WERI-Rb-1 (cell line): Measurements from ENCODE around the gene PARL.

ENCODE experiments used
- DNase-seq: peaks from one replicate; pipeline ENCODE4 v3.0.0-alpha.2; 2020
- H3K27ac ChIP-seq: fragments of 250-450 bp; sonication (Bioruptor Pico); 2 replicates; pipeline ENCODE4 v1.5.1; 2020; ENCODE audit warnings: mild to moderate bottlenecking, moderate library complexity
- H3K27me3 ChIP-seq: fragments of 250-450 bp; sonication (Bioruptor Pico); 2 replicates; pipeline ENCODE4 v1.5.1; 2021; ENCODE audit warnings: mild to moderate bottlenecking, low read depth, moderate library complexity; ENCODE audit not compliant: insufficient read depth, severe bottlenecking
- H3K36me3 ChIP-seq: fragments of 250-450 bp; sonication (Bioruptor Pico); 2 replicates; pipeline ENCODE4 v1.5.1; 2020; ENCODE audit warnings: mild to moderate bottlenecking, moderate library complexity
- H3K4me3 ChIP-seq: 2 replicates; pipeline ENCODE4 v1.5.1; 2011; ENCODE audit warnings: low read depth, mild to moderate bottlenecking, control low read depth, low read length
- H3K9me3 ChIP-seq: fragments of 250-450 bp; sonication (Bioruptor Pico); 2 replicates; pipeline ENCODE4 v1.5.1; 2021; ENCODE audit warnings: mild to moderate bottlenecking, moderate library complexity; ENCODE audit not compliant: severe bottlenecking
- CTCF ChIP-seq: IDR thresholded peaks from 2 replicates; pipeline ENCODE4 v1.5.1; 2011; ENCODE audit warnings: low read depth, mild to moderate bottlenecking, control low read depth, inconsistent platforms, low read length

PARL gene

GRCh38 chr3:183924956-183925355 lies 40.3 kb upstream of the PARL start:
- Histone ChIP-seq H3K27ac (no peak overlapping the region), H3K27me3 (no peaks in the 10 kb centered on the region), H3K9me3 (no peaks in the 10 kb centered on the region), H3K36me3 (peaks cover 6% of the 10 kb centered on the region), H3K4me3 (no peak overlapping the region)
- DNase-seq: no peak
- no peak for TF ChIP-seq CTCF

GRCh38 chr3:183924543-183924942 lies 39.9 kb upstream of the PARL start:
- TF ChIP-seq CTCF: no peak
- no peak overlapping the region for H3K27ac ChIP-seq
- H3K9me3 ChIP-seq: no peaks in the 10 kb centered on the region
- peaks cover 6% of the 10 kb centered on the region for H3K36me3 ChIP-seq
- H3K4me3 ChIP-seq: no peak overlapping the region
- DNase-seq: no peak
- H3K27me3 ChIP-seq: no peaks in the 10 kb centered on the region

GRCh38 chr3:183922421-183922820 lies 37.7 kb upstream of the PARL start:
- Histone ChIP-seq H3K4me3 (no peak overlapping the region), H3K27ac (no peak overlapping the region), H3K27me3 (no peaks in the 10 kb centered on the region), H3K36me3 (peaks cover 6% of the 10 kb centered on the region), H3K9me3 (no peaks in the 10 kb centered on the region)
- TF ChIP-seq CTCF: no peak
- DNase-seq: no peak

- no peaks in the 10 kb centered on the region for H3K9me3 ChIP-seq
- DNase-seq: no peak
- H3K27me3 ChIP-seq: no peaks in the 10 kb centered on the region
- H3K4me3 ChIP-seq: no peak overlapping the region
- TF ChIP-seq CTCF: no peak
- no peak overlapping the region for H3K27ac ChIP-seq
- peaks cover 6% of the 10 kb centered on the region for H3K36me3 ChIP-seq
These were observed 36.4 kb upstream of the PARL start for GRCh38 chr3:183921096-183921495.

GRCh38 chr3:183920416-183920815 lies 35.7 kb upstream of the PARL start:
- H3K9me3 ChIP-seq: no peaks in the 10 kb centered on the region
- DNase-seq: no peak
- peaks cover 6% of the 10 kb centered on the region for H3K36me3 ChIP-seq
- H3K27me3 ChIP-seq: no peaks in the 10 kb centered on the region
- no peak overlapping the region for H3K4me3 ChIP-seq
- TF ChIP-seq CTCF: no peak
- H3K27ac ChIP-seq: no peak overlapping the region

- DNase-seq: no peak
- Histone ChIP-seq H3K9me3 (no peaks in the 10 kb centered on the region), H3K4me3 (no peak overlapping the region), H3K27ac (no peak overlapping the region), H3K27me3 (no peaks in the 10 kb centered on the region), H3K36me3 (no peaks in the 10 kb centered on the region; the same call in none of the 2 replicates)
- no peak for TF ChIP-seq CTCF
These were observed 33.5 kb upstream of the PARL start for GRCh38 chr3:183918178-183918577.
